Loucy (cell line): ENCODE measurements around the gene BRIP1.

ENCODE experiments used
- H2AFZ ChIP-seq: fragments of 200-600 bp; sonication (generic); 2 replicates; pipeline ENCODE4 v1.6.0; 2016; ENCODE audit warnings: antibody characterized with exemption, mild to moderate bottlenecking, low read length, moderate library complexity
- H3F3A ChIP-seq: fragments of 200-600 bp; 2 replicates; pipeline ENCODE4 v1.6.0; 2016; ENCODE audit warnings: antibody characterized with exemption, low read depth, mild to moderate bottlenecking
- H3K27me3 ChIP-seq: fragments of 200-600 bp; sonication (generic); 2 replicates; pipeline ENCODE4 v1.6.1; 2014; ENCODE audit warnings: low read length, mild to moderate bottlenecking; ENCODE audit not compliant: insufficient read depth, poor library complexity, severe bottlenecking
- H3K36me3 ChIP-seq: fragments of 200-600 bp; sonication (generic); 2 replicates; pipeline ENCODE4 v1.6.1; 2016; ENCODE audit warnings: low read length; ENCODE audit not compliant: insufficient read depth
- H3K4me1 ChIP-seq: fragments of 200-600 bp; sonication (generic); 2 replicates; pipeline ENCODE4 v1.5.1; 2014; ENCODE audit warnings: low read length, mild to moderate bottlenecking; ENCODE audit not compliant: insufficient read depth, poor library complexity, severe bottlenecking
- H3K4me2 ChIP-seq: fragments of 200-600 bp; sonication (generic); 2 replicates; pipeline ENCODE4 v1.6.0; 2014; ENCODE audit warnings: antibody characterized with exemption, low read length, low read depth, mild to moderate bottlenecking; ENCODE audit not compliant: poor library complexity, severe bottlenecking
- H3K4me3 ChIP-seq: fragments of 200-600 bp; sonication (generic); 2 replicates; pipeline ENCODE4 v1.5.1; 2014; ENCODE audit warnings: low read length, mild to moderate bottlenecking, mixed read lengths; ENCODE audit not compliant: poor library complexity, severe bottlenecking
- H3K79me2 ChIP-seq: fragments of 200-600 bp; sonication (generic); 2 replicates; pipeline ENCODE4 v1.6.1; 2014; ENCODE audit warnings: low read length; ENCODE audit not compliant: insufficient read depth
- H3K9ac ChIP-seq: fragments of 200-600 bp; sonication (generic); 2 replicates; pipeline ENCODE4 v1.6.0; 2014; ENCODE audit warnings: mild to moderate bottlenecking, low read depth, low read length, moderate library complexity; ENCODE audit not compliant: poor library complexity, severe bottlenecking
- H3K9me2 ChIP-seq: fragments of 200-600 bp; sonication (generic); replicated peaks from 2 replicates; pipeline ENCODE4 v1.6.1; 2016; ENCODE audit warnings: low read depth, low read length, mixed read lengths
- H3K9me3 ChIP-seq: fragments of 200-600 bp; sonication (generic); 2 replicates; pipeline ENCODE4 v1.6.1; 2014; ENCODE audit warnings: mild to moderate bottlenecking, antibody characterized with exemption, low read length, low read depth; ENCODE audit not compliant: insufficient read depth
- H4K20me1 ChIP-seq: fragments of 200-600 bp; sonication (generic); 2 replicates; pipeline ENCODE4 v1.6.0; 2014; ENCODE audit warnings: antibody characterized with exemption, low read length, mild to moderate bottlenecking; ENCODE audit not compliant: insufficient read depth, poor library complexity, severe bottlenecking
- EZH2phosphoT487 ChIP-seq: fragments of 200-600 bp; IDR thresholded peaks from 2 replicates; pipeline ENCODE4 v1.6.1; 2018; ENCODE audit warnings: antibody characterized with exemption, mild to moderate bottlenecking, moderate library complexity, borderline replicate concordance
- TF ChIP-seq, protein P1 (sequence below): fragments of 200-600 bp; sonication (generic); conservative IDR thresholded peaks from 2 replicates; pipeline ENCODE4 v1.5.1; 2014; ENCODE audit warnings: mild to moderate bottlenecking, antibody characterized with exemption, low read length

BRIP1 gene

DNA sequence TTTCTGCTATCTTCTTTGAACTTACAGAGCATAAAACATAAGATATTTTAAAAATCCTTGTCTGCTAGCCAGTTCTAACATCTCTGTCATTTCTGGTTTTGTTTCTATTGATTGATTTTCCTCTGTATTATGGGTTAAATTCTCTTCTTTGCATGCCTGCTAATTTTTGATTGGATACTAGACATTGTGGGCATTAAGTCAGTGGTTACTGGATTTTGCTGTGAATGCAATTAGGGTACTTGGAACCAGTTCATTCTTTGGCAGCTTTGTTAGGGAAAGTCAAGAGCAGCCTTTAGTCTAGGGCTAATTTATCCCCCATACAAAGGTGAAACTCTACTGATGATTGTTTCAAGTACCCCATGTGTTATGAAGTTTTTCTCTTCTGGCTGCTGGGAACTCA is 145.3 kb downstream of the BRIP1 start:
- TF ChIP-seq, protein P1, sequence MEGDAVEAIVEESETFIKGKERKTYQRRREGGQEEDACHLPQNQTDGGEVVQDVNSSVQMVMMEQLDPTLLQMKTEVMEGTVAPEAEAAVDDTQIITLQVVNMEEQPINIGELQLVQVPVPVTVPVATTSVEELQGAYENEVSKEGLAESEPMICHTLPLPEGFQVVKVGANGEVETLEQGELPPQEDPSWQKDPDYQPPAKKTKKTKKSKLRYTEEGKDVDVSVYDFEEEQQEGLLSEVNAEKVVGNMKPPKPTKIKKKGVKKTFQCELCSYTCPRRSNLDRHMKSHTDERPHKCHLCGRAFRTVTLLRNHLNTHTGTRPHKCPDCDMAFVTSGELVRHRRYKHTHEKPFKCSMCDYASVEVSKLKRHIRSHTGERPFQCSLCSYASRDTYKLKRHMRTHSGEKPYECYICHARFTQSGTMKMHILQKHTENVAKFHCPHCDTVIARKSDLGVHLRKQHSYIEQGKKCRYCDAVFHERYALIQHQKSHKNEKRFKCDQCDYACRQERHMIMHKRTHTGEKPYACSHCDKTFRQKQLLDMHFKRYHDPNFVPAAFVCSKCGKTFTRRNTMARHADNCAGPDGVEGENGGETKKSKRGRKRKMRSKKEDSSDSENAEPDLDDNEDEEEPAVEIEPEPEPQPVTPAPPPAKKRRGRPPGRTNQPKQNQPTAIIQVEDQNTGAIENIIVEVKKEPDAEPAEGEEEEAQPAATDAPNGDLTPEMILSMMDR, result no peak
- TF ChIP-seq EZH2phosphoT487, result no peak
- H3K27me3 ChIP-seq, result no peaks in the 10 kb centered on the region

GRCh38 chr17:61717352-61717751 is 146.0 kb downstream of the BRIP1 start:
- Histone ChIP-seq H3K4me2 (no peak overlapping the region), H3K79me2 (no peaks in the 10 kb centered on the region), H3F3A (no peaks in the 10 kb centered on the region), H3K36me3 (peaks cover 10% of the 10 kb centered on the region), H2AFZ (no peak overlapping the region), H3K9me3 (peaks cover 17% of the 10 kb centered on the region; the same call in 1 of the 2 replicates), H3K9me2 (no peaks in the 10 kb centered on the region), H3K9ac (no peak overlapping the region), H3K4me3 (no peak overlapping the region), H3K4me1 (no peaks in the 10 kb centered on the region), H4K20me1 (no peaks in the 10 kb centered on the region), H3K27me3 (no peaks in the 10 kb centered on the region)
- TF ChIP-seq, protein P1, result no peak
- TF ChIP-seq EZH2phosphoT487, result no peak

More for the DNA sequence above, 145.3 kb downstream of the BRIP1 start:
- H3K79me2 ChIP-seq, result no peaks in the 10 kb centered on the region
- H3K4me1 ChIP-seq, result no peaks in the 10 kb centered on the region
- H3K4me2 ChIP-seq, result no peak overlapping the region
- peaks cover 17% of the 10 kb centered on the region; the same call in 1 of the 2 replicates for H3K9me3 ChIP-seq
- no peaks in the 10 kb centered on the region for H4K20me1 ChIP-seq
- H3F3A ChIP-seq, result no peaks in the 10 kb centered on the region
- no peak overlapping the region for H2AFZ ChIP-seq
- H3K9me2 ChIP-seq, result no peaks in the 10 kb centered on the region
- no peak overlapping the region for H3K9ac ChIP-seq
- peaks cover 10% of the 10 kb centered on the region for H3K36me3 ChIP-seq
- no peak overlapping the region for H3K4me3 ChIP-seq

DNA sequence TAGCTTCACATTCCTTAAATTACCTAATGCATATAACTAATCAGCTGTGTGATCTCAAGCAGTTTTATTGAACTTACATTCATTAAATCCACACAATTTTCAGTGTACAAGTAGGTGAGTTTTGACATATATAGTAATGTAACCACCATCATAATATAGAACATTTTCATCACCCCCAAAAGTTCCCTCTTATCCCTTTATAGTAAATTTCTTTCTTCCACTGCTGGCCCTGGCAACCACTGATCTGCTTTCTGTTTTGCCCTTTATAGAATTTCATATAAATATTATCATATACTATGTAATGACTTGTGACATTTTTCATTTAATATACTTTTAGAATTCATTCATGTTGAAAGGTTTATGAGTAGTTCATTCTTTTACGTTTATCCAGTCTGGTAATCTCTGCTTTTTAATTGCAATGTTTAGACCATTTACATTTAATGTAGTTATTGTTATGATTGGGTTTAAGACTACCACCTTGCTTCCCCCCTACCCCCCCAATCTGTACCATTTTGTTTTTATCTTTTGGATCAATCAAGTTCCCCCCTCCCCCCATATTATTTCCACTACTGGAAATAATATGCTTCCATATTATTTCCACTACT is 147.0 kb downstream of the BRIP1 start:
- Histone ChIP-seq H3K4me3 (no peak overlapping the region), H4K20me1 (no peaks in the 10 kb centered on the region), H3K9ac (no peak overlapping the region), H3F3A (no peaks in the 10 kb centered on the region), H3K9me3 (peaks cover 17% of the 10 kb centered on the region; the same call in 1 of the 2 replicates), H3K27me3 (no peaks in the 10 kb centered on the region), H3K9me2 (no peaks in the 10 kb centered on the region), H3K79me2 (no peaks in the 10 kb centered on the region), H3K4me1 (no peaks in the 10 kb centered on the region), H3K36me3 (peaks cover 10% of the 10 kb centered on the region), H3K4me2 (no peak overlapping the region), H2AFZ (no peak overlapping the region)
- no peak for TF ChIP-seq EZH2phosphoT487
- TF ChIP-seq, protein P1, result no peak
